ENCODE data around the gene SPAG8. TPM values are rescaled to one million over a fixed set of nuclear protein-coding genes. Genes with fewer than 3 reads are reported as not detected.

Gene SPAG8
- total RNA-seq, 2 donors from 2014 or later = 0.15 to 1.5 TPM

DNA sequence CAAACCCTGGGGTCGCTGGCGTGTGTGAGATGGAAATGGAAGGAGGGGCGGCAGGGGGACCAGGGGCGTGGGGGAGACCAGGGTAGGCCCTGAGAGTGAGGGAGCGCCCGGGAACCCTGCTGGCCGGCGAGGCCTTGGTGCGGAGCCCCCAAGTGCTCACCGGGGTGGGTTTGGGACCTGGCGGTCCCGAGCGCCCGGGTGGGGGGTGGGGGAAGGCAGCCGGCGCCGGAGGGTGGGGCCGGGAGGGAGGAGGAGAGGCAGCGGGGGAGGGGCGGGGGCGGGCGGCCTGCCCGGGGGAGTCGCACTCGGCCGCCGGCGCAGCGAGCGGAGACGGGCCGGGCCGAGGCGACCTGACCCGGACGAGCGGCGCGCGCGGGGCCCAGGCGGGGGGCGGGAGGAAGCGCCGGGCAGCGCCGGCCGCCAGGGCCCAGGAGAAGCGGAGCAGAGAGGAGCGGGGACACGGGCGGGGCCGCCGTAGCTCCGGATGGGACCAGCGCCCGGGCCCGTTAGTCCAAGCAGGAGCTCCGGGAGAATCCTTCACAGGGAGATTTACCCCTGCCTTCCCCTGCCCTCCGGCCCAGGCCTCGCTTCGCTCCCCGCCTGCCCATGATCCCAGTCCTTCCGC is 20.7 kb downstream of the SPAG8 start, which contains the start of gene NPR2:
Gene NPR2 (plus strand): TSS at position 295 of the 625 bp plus-strand sequence. CDS start 818 bp downstream, outside the sequence.
- ATAC-seq = no peak
- no peak for DNase-seq
- intact Hi-C loops (cut with DNase I, micrococcal nuclease) = loop anchor here (2.0 to 10.0 kb wide), 2 partner anchors 35 to 73 kb away; no protein-coding TSS in a partner anchor

DNA sequence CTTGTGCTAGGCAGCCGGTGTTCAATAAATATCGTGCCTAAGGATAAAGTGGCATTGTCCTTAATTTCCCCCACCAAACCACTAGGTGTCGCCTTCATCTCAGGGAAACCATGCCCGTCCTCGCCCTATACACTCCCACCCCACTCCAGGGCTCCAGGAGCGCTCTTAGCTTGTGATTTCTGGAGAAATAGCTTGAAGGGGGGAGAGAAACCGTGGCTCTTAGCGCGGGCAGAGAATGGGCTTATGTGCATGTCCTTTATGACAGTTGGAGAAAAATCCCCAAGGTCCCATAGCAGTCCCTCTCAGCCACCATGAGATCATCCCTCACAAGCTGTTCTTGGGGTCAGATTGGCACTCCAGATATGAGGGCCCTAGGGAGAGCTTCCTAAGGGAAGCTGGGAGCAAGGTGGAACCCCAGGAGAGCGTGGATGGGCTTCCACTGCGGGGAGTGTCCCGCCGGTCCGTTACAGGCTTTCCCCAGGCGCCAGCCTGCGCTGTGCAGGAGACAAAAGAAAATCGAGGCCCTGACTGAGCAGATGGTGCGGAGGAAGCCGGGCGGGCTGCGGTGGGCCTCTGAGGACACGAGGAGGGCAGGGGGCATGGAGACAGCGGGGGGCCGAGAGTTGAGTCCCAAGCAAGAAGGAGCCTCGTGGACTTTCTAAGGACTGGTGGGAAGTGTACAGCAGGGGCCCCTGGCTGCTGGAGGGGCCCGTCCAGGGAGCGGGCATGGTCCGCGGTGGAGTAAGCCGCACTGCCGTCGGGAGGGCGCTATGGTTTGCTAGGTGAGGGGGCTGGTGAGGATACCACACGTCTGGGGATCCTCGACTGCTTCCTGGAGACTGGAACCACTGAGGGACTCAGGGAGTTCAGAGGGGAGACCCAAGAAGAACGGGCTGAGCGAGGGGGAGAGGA is 21.4 kb downstream of the SPAG8 start:
- DNase-seq (peak; percentile 57 to 62), ATAC-seq (peak; percentile 92)
- intact Hi-C loops (cut with DNase I, micrococcal nuclease) = loop anchor here (2.0 to 10.0 kb wide), 2 partner anchors 36 to 74 kb away; no protein-coding TSS in a partner anchor

DNA sequence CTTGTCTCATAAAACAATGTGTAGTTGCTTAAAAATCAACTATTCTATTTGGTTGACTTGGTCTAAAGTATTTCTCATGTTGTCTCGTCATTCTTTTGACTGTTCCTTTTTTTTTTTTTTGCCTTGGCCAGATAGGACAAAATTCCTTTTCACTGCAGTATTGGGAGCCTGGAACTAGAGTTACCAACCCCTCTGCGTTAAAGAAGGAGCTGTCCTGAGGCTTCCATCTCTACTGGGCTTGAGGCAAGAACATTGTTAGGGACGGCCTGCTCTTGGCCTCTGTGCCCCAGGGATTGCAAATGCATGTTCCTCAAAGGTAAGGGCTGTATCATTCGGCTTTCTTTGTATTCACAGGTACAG is 22.1 kb downstream of the SPAG8 start:
- ATAC-seq = peak; percentile 10
- no peak for DNase-seq
- intact Hi-C loops (cut with DNase I, micrococcal nuclease) = loop anchor here (2.0 to 10.0 kb wide), 2 partner anchors 37 to 75 kb away; no protein-coding TSS in a partner anchor

DNA sequence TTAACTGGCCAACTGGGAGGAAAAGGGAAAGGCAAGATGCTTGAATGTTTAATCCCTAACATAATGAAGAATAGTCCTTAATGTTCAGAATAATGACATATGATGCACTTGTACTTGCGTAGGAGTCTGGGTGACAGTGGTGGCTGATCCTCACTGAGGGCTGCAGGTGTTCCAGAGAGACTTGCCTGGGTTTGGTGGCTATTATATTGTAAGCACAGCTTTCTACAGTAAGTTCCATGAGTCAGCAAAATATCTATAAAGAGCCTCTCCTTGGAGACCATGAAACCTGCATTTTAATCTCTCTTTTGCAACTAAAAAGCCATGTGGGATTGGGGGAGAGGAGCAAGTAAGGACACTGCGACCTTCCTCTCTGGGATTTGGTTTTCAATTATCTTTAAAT is 22.5 kb downstream of the SPAG8 start:
- intact Hi-C loops (cut with DNase I, micrococcal nuclease) = loop anchor here in 1 of 2 donors (5.0 kb wide), 1 partner anchor 88 kb away; no protein-coding TSS in a partner anchor
- DNase-seq (no peak), ATAC-seq (no peak)

DNA sequence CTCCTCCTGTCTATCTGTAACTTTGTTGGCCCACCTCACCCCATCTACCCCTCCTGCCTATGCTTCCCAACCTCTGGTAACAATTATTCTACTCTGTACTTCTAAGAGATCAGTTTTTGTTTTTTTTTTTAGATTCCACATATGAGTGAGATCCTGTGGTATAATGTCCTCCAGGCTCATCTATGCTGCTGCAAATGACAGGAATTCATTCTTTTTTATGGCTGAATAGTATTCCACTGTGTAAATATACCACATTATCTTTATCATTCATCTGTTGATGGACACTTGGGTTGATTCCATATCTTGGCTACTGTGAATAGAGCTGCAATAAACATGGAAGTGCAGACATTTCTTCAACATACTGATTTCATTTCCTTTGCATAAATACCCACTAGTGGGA is 28.6 kb downstream of the SPAG8 start:
- intact Hi-C loops (cut with DNase I, micrococcal nuclease) = no loop called here
- DNase-seq = no peak
- no peak for ATAC-seq

DNA sequence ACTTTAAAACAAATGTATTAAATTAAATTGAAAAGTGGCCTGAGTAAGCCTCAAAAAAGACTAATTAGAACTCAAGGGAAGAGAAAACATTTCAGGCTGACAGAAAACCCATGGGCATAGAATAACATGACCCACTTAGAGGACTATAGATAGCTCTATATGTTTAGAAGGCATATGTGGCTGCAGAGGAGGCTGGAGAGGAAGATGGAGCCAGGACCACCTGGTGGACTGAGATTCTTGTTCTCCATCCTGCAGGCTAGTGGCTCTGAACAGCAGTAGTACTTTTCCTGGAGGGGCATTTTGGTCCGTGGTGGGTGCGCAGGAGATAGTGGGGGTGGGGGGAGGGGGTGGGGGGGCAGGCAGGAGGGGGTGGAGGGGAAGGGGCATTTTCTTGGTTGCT is 31.0 kb downstream of the SPAG8 start:
- intact Hi-C loops (cut with DNase I, micrococcal nuclease) = no loop called here
- no peak for ATAC-seq
- DNase-seq = no peak

DNA sequence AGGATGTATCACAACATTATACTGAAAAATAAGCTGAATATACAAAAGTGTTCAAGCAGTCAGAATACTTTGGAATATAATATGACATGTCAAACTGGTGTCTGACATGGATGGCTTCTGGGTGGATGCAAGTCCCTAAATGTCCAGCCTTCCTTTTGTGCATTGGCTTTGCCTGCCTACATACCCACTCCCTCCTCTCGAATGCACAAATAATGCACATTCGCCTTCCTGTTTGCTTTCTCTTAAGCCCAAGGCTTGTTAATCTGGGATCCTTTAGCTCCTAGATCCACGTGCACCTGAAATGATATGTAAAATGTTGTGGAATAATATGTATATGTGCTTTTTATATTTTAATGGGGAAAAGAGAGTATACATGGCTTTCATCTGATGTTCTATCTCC is 33.6 kb downstream of the SPAG8 start:
- DNase-seq (no peak), ATAC-seq (no peak)
- intact Hi-C loops (cut with DNase I, micrococcal nuclease) = no loop called here

DNA sequence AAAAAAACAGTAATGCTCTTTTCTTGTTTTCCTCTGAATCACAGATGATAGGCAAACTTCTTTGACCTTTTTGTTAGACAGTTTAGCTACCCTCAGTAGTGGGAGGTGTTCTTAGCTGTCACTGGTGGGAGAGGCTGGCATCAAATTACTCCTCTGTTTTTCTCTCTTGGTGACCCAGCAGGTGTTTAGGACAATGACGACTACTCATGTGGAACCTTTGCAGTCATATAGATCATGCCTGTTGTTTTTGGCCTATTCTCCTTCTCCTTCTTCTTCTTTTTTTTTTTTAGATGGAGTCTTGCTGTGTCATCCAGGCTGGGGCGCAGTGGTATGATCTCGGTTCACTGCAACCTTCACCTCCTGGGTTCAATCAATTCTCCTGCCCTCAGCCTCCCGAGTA is 36.0 kb downstream of the SPAG8 start:
- intact Hi-C loops (cut with DNase I, micrococcal nuclease) = no loop called here
- ATAC-seq (no peak), DNase-seq (no peak)

DNA sequence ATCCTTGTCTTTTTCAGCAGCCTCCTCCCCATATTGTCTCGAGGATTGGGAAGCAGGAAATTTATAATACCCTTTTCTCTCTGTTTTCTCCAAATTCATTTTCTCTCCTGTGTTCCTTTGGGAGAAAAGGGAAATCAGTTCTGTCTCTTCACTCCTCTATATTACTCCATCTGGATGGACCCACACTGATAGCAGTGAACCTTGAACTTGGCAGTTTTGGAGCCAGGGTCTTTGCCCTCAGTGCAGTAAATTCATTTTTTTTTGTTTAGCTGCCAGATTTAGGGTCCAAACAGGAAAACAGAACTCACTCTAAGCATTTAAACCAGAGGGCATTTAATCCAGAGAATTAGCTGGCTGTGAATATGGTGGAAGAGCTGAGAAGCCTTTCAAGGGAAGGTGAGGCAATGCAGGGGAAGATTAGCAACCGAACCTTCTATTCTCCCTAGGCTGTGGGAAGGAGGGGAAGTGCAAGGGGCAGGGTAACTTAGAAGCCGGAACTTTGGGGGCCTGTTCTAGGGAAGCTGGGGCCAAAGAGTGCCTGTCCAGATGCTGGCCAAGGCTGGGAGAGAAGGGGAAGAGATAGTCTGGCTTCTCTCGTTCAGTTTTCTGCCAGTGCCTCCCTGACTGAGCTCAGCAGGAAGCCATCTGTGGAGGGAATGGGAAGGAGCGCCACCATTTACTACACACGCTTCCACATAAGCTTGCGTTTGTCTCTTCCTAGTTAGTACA is 37.0 kb downstream of the SPAG8 start:
- intact Hi-C loops (cut with DNase I, micrococcal nuclease) = no loop called here
- ATAC-seq (no peak), DNase-seq (no peak)

DNA sequence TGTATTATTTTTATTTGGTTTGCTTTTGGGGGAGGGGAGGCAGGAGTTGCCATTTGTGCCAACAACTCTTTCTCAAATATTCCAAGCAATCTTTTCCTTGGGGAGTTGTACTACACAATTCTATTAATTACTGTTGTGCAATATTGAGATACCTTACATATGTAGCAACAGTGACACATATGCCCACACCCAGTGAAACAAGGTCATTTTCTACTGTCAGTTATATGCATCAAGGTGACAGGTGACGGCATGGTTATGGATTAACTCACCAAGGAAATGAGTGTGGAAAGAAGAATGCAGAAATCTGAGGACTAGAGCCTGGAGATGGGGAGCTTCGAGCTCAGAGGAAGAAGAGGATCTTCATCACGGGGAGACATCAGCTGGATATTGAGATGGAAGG is 40.1 kb downstream of the SPAG8 start:
- intact Hi-C loops (cut with DNase I, micrococcal nuclease) = no loop called here
- DNase-seq (no peak), ATAC-seq (peak; percentile 92)

DNA sequence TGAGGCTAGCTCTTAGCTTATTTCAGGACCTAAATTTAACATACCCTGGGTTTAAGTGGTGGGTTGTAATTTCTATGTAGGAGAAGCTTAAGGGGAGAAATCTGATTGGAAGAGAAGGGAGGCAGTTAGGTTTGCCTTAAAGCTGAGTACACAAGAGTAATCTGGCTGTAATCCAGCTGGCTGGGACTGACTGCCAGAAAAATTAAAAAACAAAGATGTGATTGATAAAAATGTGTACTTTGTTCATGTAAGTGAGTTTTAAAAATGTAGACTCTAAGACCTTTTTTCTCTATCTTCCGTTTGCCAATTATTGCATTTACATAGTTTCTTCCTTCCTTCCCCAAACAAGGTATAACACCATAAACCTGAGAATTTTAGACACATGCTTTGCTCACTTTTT is 40.5 kb downstream of the SPAG8 start:
- ATAC-seq (peak; percentile 61), DNase-seq (peak in 1 of 2 donors; percentile 38)
- intact Hi-C loops (cut with DNase I, micrococcal nuclease) = no loop called here

DNA sequence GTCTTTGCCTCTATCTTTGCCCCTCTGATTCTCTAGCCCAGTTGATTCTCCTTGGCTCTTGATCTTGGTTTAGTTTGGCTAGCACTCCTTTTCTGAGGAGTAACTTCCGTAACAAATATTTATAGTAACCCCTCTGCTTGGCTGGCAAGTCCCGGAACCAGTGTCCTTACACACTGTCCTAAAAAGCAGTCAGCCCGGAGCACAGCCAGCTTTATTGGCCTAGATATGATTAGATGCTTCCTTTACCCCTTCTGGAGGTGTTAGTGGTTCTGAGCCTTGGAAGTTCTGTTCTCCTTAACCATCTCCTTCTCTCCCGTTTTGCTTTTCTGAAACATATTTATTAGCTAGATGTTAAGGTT is 41.0 kb downstream of the SPAG8 start:
- ATAC-seq (peak; percentile 54), DNase-seq (no peak)

DNA sequence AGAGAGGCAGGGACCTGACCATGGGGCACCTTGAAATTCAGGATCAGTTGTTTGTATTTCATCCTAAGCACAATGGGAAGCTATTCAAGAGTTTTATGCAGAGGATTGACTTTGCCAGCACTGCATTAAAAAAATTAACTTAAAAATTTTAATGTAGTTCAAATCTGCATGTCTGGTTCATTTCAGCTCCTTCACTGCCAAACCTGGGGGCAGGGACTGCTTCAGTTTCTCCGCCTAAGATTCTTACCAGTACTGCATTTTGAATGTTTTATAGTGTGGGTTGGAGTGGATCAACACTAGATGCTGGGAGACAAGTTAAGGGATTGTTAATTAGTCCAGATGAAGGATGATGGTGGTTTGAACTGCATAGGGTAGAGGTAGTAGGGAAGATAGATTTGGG is 42.3 kb downstream of the SPAG8 start:
- intact Hi-C loops (cut with DNase I, micrococcal nuclease) = no loop called here
- DNase-seq (no peak), ATAC-seq (no peak)

More for the DNA sequence above, 41.0 kb downstream of the SPAG8 start:
- intact Hi-C loops (cut with DNase I, micrococcal nuclease) = no loop called here

DNA sequence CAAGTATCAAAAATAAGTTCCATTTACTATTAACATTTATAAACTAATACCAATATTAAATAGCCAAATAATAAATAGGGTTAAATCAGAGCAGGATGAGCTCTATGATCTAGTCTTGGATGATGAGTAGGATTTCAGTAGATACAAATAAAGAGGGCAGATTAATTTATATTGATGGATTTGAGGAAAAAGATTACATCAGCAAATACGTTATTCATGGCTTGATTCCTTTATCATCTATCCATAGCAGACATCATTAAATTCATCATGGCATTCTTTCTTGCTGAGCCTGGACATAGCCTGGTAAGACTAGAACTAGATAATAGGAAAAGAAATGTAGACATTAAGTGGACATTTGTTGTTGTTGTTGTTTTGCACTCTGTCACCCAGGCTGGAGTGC is 44.6 kb downstream of the SPAG8 start:
- DNase-seq = no peak
- intact Hi-C loops (cut with DNase I, micrococcal nuclease) = no loop called here
- no peak for ATAC-seq

DNA sequence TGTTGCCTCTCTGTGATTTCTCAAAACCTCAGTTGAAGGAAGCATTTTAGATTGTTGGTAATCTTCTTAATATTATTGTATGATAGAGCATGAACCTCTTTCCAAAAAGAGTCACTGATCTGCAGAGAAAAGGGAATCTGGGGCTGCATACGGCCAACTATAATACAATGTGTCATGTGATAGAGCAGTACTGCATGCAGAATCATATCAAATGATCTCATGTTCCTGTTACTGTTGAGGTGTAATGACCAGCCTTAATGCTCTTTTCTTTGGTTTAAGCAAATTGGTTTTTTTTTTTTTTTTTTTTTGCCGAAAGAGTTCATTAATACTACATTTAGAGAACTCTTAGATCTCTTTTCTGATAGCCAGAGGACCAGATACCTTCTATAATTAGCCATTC is 45.1 kb downstream of the SPAG8 start:
- ATAC-seq = no peak
- intact Hi-C loops (cut with DNase I, micrococcal nuclease) = no loop called here
- no peak for DNase-seq

DNA sequence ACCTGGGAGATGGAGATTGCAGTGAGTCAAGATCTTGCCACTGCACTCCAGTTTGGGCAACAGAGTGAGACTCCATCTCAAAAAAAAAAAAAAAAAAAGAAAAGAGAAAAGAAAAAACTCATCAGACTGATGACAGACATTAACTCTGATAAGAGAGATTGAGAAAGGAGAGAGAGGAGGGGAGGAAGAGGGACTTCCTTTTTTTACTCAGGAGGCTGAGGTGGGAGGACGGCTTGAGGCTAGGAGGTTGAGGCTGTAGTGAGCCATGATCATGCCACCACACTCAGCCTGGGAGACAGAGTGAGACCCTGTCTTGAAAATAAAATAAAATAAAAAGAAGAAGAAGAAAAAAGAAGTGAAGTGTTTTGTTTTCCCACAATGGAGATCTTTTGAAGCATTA is 48.3 kb downstream of the SPAG8 start:
- no peak for ATAC-seq
- no peak for DNase-seq
- intact Hi-C loops (cut with DNase I, micrococcal nuclease) = no loop called here

DNA sequence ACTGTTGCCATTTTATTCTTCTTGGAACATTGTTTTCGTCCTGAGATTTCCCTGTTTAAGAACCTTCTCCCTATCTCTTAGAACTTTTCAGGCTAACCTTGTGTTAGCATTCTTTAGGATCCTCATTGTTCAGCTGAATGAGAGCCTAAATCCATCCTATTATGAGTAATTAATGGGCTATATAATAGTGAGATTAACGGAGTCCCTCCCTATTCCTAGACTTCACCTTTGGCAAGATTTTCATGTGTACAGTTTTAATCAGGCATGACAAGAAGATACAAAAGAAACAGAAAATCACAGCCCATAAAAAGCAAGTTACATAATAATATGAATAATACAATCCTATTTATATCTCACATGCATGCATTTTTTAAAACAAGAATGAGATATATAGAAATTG is 48.9 kb downstream of the SPAG8 start:
- intact Hi-C loops (cut with DNase I, micrococcal nuclease) = no loop called here
- DNase-seq (no peak), ATAC-seq (no peak)

DNA sequence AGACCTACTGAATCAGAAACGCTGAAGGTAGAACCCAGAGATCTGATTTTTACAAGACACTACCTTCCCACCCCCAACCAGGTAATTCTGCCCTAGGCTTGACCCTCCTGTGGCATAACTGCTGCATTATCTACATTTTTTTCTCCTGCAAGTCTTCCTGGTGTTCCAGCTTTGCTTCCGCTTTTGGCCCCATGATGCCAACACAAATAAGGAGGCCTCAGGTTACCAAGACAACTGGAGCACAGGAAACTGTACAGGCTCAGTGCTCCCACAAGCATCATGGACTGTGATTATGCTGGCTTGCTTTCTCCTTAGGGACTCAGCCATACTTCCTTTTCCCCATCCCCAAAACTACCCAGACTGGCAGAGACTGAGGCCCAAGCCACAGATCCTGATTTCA is 51.4 kb downstream of the SPAG8 start:
- intact Hi-C loops (cut with DNase I, micrococcal nuclease) = no loop called here
- peak; percentile 18 for ATAC-seq
- peak in 1 of 2 donors; percentile 69 for DNase-seq

DNA sequence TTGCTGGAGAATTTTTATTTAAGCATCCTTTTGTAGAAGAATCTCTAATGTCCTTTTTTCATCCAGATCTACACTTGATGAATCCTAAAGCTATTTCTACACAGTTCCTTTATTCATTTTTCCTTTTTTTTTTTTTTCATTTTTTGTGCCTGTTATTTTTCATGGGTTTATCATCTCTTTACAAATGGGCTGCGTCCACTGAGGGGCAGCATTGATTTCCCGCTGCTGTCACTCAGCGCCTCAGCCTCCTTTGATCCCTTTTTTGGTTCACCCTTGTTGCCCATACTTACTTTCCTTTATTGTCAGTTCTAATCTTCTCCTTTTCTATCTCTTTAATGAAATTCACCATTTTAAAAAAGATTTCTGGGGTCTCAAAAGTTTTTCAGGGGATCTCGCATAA is 52.3 kb downstream of the SPAG8 start:
- intact Hi-C loops (cut with DNase I, micrococcal nuclease) = no loop called here
- DNase-seq (no peak), ATAC-seq (no peak)
